HG02943 (cell line): Measurements from ENCODE around the gene DOK5.
"Not testable (repeated sequence)": the region's sequence is repeated elsewhere in the genome, so short reads cannot be mapped to it uniquely, and the experiment has no call there.

ENCODE experiments used
- ATAC-seq: cut with Tn5 transposase; IDR thresholded peaks from one replicate; pipeline ENCODE4 v1.9.1; 2021; ENCODE audit warnings: mild to moderate bottlenecking, low read depth, moderate library complexity; ENCODE audit not compliant: unreplicated experiment

The DOK5 gene

GRCh38 chr20:54469952-54470351, 5.4 kb upstream of the DOK5 start:
- no peak for ATAC-seq

GRCh38 chr20:54470697-54471096, 4.7 kb upstream of the DOK5 start:
- no peak for ATAC-seq

GRCh38 chr20:54472607-54473006, 2.8 kb upstream of the DOK5 start:
- no peak for ATAC-seq

- ATAC-seq, result no peak
These were observed 2.1 kb upstream of the DOK5 start for GRCh38 chr20:54473340-54473739.

GRCh38 chr20:54474046-54474445, 1.3 kb upstream of the DOK5 start:
- no peak for ATAC-seq

GRCh38 chr20:54474866-54475265, 527 bp upstream of the DOK5 start:
- ATAC-seq, result no peak

GRCh38 chr20:54476169-54477009, 996 bp downstream of the DOK5 start:
- no peak for ATAC-seq

GRCh38 chr20:54477191-54477955, 2.0 kb downstream of the DOK5 start:
- ATAC-seq, result no peak

- ATAC-seq, result no peak
These were observed 3.9 kb downstream of the DOK5 start for GRCh38 chr20:54479138-54479906.

- ATAC-seq, result not testable (repeated sequence)
These were observed 4.5 kb downstream of the DOK5 start for GRCh38 chr20:54479937-54480336.

- ATAC-seq, result no peak
These were observed 6.0 kb downstream of the DOK5 start for GRCh38 chr20:54481442-54481841.

- ATAC-seq, result no peak
These were observed 10.2 kb downstream of the DOK5 start for GRCh38 chr20:54485631-54486030.

- ATAC-seq, result no peak
These were observed 11.2 kb downstream of the DOK5 start for GRCh38 chr20:54486585-54486984.

- ATAC-seq, result no peak
These were observed 13.0 kb downstream of the DOK5 start for GRCh38 chr20:54488442-54488841.

- no peak for ATAC-seq
These were observed 16.1 kb downstream of the DOK5 start for GRCh38 chr20:54491506-54491905.

GRCh38 chr20:54494303-54495006, 19.1 kb downstream of the DOK5 start:
- ATAC-seq, result no peak

- ATAC-seq, result no peak
These were observed 22.7 kb downstream of the DOK5 start for GRCh38 chr20:54497931-54498718.

GRCh38 chr20:54499111-54499510, 23.7 kb downstream of the DOK5 start:
- ATAC-seq, result no peak

- ATAC-seq, result no peak
These were observed 26.8 kb downstream of the DOK5 start for GRCh38 chr20:54502179-54502578.

- ATAC-seq, result no peak
These were observed 31.2 kb downstream of the DOK5 start for GRCh38 chr20:54506643-54507042.
